ENCODE measurements around the gene C20orf96. TPM values are rescaled to one million over a fixed set of nuclear protein-coding genes. Genes with fewer than 3 reads are reported as not detected.

The C20orf96 gene
- total RNA-seq, 4 donors from 2014 or later, result 4.1 to 9.5 (median 7.0) TPM

- DNase-seq, result no peak
- Histone ChIP-seq H3K27me3 (no peaks in the 10 kb centered on the region), H3K36me3 (no peaks in the 10 kb centered on the region), H3K27ac (peak overlapping the region in 1 of 3 donors; percentile 17), H3K9me3 (no peaks in the 10 kb centered on the region), H3K4me1 (peaks cover 14 to 27% of the 10 kb centered on the region in 2 donors), H3K4me3 (replicated peaks in 1 of 3) (no peak overlapping the region)
- 57 to 61% methylated on average over 7 of the region's 7 CpGs for WGBS, 2 donors
- intact Hi-C loops (cut with DNase I), result no loop called here
- TF ChIP-seq POLR2A (IDR thresholded peaks at IDR 0.05) (no peak), CTCF (IDR thresholded peaks at IDR 0.05) (no peak)
These were observed 38.6 kb upstream of the C20orf96 start for GRCh38 chr20:328975-329695.

GRCh38 chr20:328027-328974 lies 37.8 kb upstream of the C20orf96 start:
- intact Hi-C loops (cut with DNase I), result no loop called here
- H3K4me1 ChIP-seq, result peaks cover 14 to 33% of the 10 kb centered on the region in 2 donors
- DNase-seq, result peak; percentile 10 to 17
- TF ChIP-seq CTCF (IDR thresholded peaks at IDR 0.05) (no peak), POLR2A (IDR thresholded peaks at IDR 0.05) (no peak)
- 46 to 48% methylated on average over 26 to 29 of the region's 31 CpGs for WGBS, 2 donors
- H3K27me3 ChIP-seq, result no peaks in the 10 kb centered on the region
- no peaks in the 10 kb centered on the region for H3K36me3 ChIP-seq
- peak overlapping the region in 2 of 3 donors; percentile 6 to 75 for H3K4me3 ChIP-seq (replicated peaks in 1 of 3)
- H3K9me3 ChIP-seq, result no peaks in the 10 kb centered on the region
- H3K27ac ChIP-seq, result peak overlapping the region; percentile 80 to 98 (median 91)

- 5 to 7% methylated on average over 5 to 21 of the region's 47 CpGs for WGBS, 2 donors
- Histone ChIP-seq H3K36me3 (no peaks in the 10 kb centered on the region), H3K9me3 (no peaks in the 10 kb centered on the region), H3K27ac (peak overlapping the region; percentile 80 to 98 (median 91)), H3K4me3 (replicated peaks in 1 of 3) (peak overlapping the region; percentile 6 to 75 (median 62)), H3K4me1 (peaks cover 14 to 33% of the 10 kb centered on the region in 2 donors), H3K27me3 (no peaks in the 10 kb centered on the region)
- TF ChIP-seq CTCF (IDR thresholded peaks at IDR 0.05), result no peak
- TF ChIP-seq POLR2A (IDR thresholded peaks at IDR 0.05), result peak in 1 of 2 donors; percentile 67
- DNase-seq, result peak; percentile 93
- intact Hi-C loops (cut with DNase I), result no loop called here
These were observed 36.9 kb upstream of the C20orf96 start for GRCh38 chr20:327186-328026.

GRCh38 chr20:326645-327185 lies 36.2 kb upstream of the C20orf96 start:
- intact Hi-C loops (cut with DNase I), result no loop called here
- DNase-seq, result peak; percentile 45 to 60

More at GRCh38 chr20:326645-327185, 36.2 kb upstream of the C20orf96 start:
- Histone ChIP-seq H3K4me3 (replicated peaks in 1 of 3) (peak overlapping the region; percentile 19 to 75 (median 62)), H3K36me3 (no peaks in the 10 kb centered on the region), H3K27ac (peak overlapping the region; percentile 88 to 98 (median 91)), H3K27me3 (no peaks in the 10 kb centered on the region), H3K4me1 (peaks cover 14 to 33% of the 10 kb centered on the region in 2 donors), H3K9me3 (no peaks in the 10 kb centered on the region)
- 0 to 1% methylated on average over 3 to 25 of the region's 38 CpGs for WGBS, 2 donors
- TF ChIP-seq POLR2A (IDR thresholded peaks at IDR 0.05) (no peak), CTCF (IDR thresholded peaks at IDR 0.05) (no peak)

Measured in thyroid gland (tissue), 4 donors.